ENCODE measurements around the gene MAP2K6.

DNA sequence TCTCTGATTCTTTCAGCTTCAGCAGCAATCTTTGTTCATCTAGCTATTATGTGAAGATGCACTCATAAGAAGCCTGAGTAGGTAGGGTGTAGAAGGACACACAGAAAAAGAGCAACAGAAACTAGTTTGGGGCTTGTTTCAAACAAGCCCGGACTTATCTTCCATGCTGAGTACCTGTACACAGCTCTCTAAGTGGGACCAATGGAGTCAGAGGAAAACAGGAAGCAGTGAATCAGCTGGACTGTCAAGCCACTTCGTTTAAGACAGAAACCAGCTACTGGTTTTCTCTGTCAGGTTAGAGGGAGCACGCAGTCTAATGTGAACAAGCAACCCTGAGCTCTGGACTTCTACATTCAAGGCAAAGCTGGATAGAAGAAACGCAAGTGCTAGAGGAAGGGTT lies 16.0 kb downstream of the MAP2K6 start:
- TF ChIP-seq, protein P1, sequence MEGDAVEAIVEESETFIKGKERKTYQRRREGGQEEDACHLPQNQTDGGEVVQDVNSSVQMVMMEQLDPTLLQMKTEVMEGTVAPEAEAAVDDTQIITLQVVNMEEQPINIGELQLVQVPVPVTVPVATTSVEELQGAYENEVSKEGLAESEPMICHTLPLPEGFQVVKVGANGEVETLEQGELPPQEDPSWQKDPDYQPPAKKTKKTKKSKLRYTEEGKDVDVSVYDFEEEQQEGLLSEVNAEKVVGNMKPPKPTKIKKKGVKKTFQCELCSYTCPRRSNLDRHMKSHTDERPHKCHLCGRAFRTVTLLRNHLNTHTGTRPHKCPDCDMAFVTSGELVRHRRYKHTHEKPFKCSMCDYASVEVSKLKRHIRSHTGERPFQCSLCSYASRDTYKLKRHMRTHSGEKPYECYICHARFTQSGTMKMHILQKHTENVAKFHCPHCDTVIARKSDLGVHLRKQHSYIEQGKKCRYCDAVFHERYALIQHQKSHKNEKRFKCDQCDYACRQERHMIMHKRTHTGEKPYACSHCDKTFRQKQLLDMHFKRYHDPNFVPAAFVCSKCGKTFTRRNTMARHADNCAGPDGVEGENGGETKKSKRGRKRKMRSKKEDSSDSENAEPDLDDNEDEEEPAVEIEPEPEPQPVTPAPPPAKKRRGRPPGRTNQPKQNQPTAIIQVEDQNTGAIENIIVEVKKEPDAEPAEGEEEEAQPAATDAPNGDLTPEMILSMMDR (IDR thresholded peaks at IDR 0.05) = no peak
- no peak for TF ChIP-seq POLR2AphosphoS5 (IDR thresholded peaks at IDR 0.05)
- no peak for TF ChIP-seq POLR2A (IDR thresholded peaks at IDR 0.05)
- TF ChIP-seq EP300 (IDR thresholded peaks at IDR 0.05) = no peak
